Measurements from ENCODE around the gene BRINP3.
A peak's percentile ranks its signal among the peaks of the same experiment; 100 is the strongest.

BRINP3 gene

GRCh38 chr1:190436615-190437014, 41.0 kb downstream of the BRINP3 start:
- peak; percentile 32 for TF ChIP-seq CTCF (IDR thresholded peaks at IDR 0.05; ENCODE audit: low read depth, low read length)
- in situ Hi-C loops (cut with HindIII; ENCODE audit: low sequenced_read_pairs): no loop called here
- H3K4me3 ChIP-seq (ENCODE audit: low read depth, low read length): no peak overlapping the region
- DNase-seq (ENCODE audit: low read depth, low spot score): peak; percentile 56

- no peak for DNase-seq (ENCODE audit: low read depth, low spot score)
- no peak overlapping the region for H3K4me3 ChIP-seq (ENCODE audit: low read depth, low read length)
- TF ChIP-seq CTCF (IDR thresholded peaks at IDR 0.05; ENCODE audit: low read depth, low read length): no peak
- in situ Hi-C loops (cut with HindIII; ENCODE audit: low sequenced_read_pairs): no loop called here
Measured at GRCh38 chr1:190429932-190430331, 47.7 kb downstream of the BRINP3 start.

GRCh38 chr1:190429141-190429540, 48.5 kb downstream of the BRINP3 start:
- no peak for DNase-seq (ENCODE audit: low read depth, low spot score)
- TF ChIP-seq CTCF (IDR thresholded peaks at IDR 0.05; ENCODE audit: low read depth, low read length): no peak

GRCh38 chr1:190416239-190416638, 61.4 kb downstream of the BRINP3 start:
- in situ Hi-C loops (cut with HindIII; ENCODE audit: low sequenced_read_pairs): no loop called here
- no peak for DNase-seq (ENCODE audit: low read depth, low spot score)

More at GRCh38 chr1:190429141-190429540, 48.5 kb downstream of the BRINP3 start:
- no peak overlapping the region for H3K4me3 ChIP-seq (ENCODE audit: low read depth, low read length)
- in situ Hi-C loops (cut with HindIII; ENCODE audit: low sequenced_read_pairs): no loop called here

GRCh38 chr1:190413142-190413541, 64.5 kb downstream of the BRINP3 start:
- DNase-seq (ENCODE audit: low read depth, low spot score): no peak
- TF ChIP-seq CTCF (IDR thresholded peaks at IDR 0.05; ENCODE audit: low read depth, low read length): no peak
- in situ Hi-C loops (cut with HindIII; ENCODE audit: low sequenced_read_pairs): no loop called here
- H3K4me3 ChIP-seq (ENCODE audit: low read depth, low read length): no peak overlapping the region

More at GRCh38 chr1:190416239-190416638, 61.4 kb downstream of the BRINP3 start:
- no peak overlapping the region for H3K4me3 ChIP-seq (ENCODE audit: low read depth, low read length)
- peak; percentile 14 for TF ChIP-seq CTCF (IDR thresholded peaks at IDR 0.05; ENCODE audit: low read depth, low read length)

GRCh38 chr1:190403402-190403801, 74.3 kb downstream of the BRINP3 start:
- in situ Hi-C loops (cut with HindIII; ENCODE audit: low sequenced_read_pairs): no loop called here
- TF ChIP-seq CTCF (IDR thresholded peaks at IDR 0.05; ENCODE audit: low read depth, low read length): no peak
- DNase-seq (ENCODE audit: low read depth, low spot score): no peak
- no peak overlapping the region for H3K4me3 ChIP-seq (ENCODE audit: low read depth, low read length)

GRCh38 chr1:190399233-190399632, 78.4 kb downstream of the BRINP3 start:
- H3K4me3 ChIP-seq (ENCODE audit: low read depth, low read length): no peak overlapping the region
- in situ Hi-C loops (cut with HindIII; ENCODE audit: low sequenced_read_pairs): no loop called here
- TF ChIP-seq CTCF (IDR thresholded peaks at IDR 0.05; ENCODE audit: low read depth, low read length): no peak
- DNase-seq (ENCODE audit: low read depth, low spot score): no peak
